Osteocyte (in vitro differentiated cells): ENCODE measurements around the gene WHRN. TPM values are rescaled to one million over a fixed set of nuclear protein-coding genes. Genes with fewer than 3 reads are reported as not detected.

Source experiments
- DNase-seq: peaks from one replicate; pipeline ENCODE4 v3.0.0; 2021; ENCODE audit warnings: mixed read lengths; ENCODE audit not compliant: unreplicated experiment; ENCODE audit errors: extremely low spot score
- H3K27ac Mint-ChIP-seq: one replicate; pipeline ENCODE4 v1.8.0; 2021; ENCODE audit warnings: mild to moderate bottlenecking, mixed read lengths; ENCODE audit not compliant: unreplicated experiment
- H3K27me3 Mint-ChIP-seq: one replicate; pipeline ENCODE4 v1.8.0; 2021; ENCODE audit warnings: mixed read lengths; ENCODE audit not compliant: unreplicated experiment
- H3K36me3 Mint-ChIP-seq: one replicate; pipeline ENCODE4 v1.8.0; 2021; ENCODE audit warnings: mixed read lengths; ENCODE audit not compliant: unreplicated experiment
- H3K4me1 Mint-ChIP-seq: one replicate; pipeline ENCODE4 v1.8.0; 2021; ENCODE audit warnings: mixed read lengths; ENCODE audit not compliant: unreplicated experiment
- H3K4me3 Mint-ChIP-seq: one replicate; pipeline ENCODE4 v1.8.0; 2021; ENCODE audit warnings: mild to moderate bottlenecking, moderate library complexity, mixed read lengths; ENCODE audit not compliant: unreplicated experiment
- H3K9me3 Mint-ChIP-seq: one replicate; pipeline ENCODE4 v1.8.0; 2021; ENCODE audit warnings: mixed read lengths; ENCODE audit not compliant: unreplicated experiment
- total RNA-seq: library from RNA; stranded (reverse); gene quantifications from 2 replicates; pipeline ENCODE4 v1.2.1, GENCODE V29; 2021
- TF ChIP-seq, protein P1 (sequence below): fragments of 200-600 bp; sonication (generic); IDR thresholded peaks from 2 replicates; pipeline ENCODE4 v1.5.0; 2021; ENCODE audit warnings: antibody characterized with exemption, mild to moderate bottlenecking, moderate library complexity

WHRN gene
- total RNA-seq, 1 donor from 2014 or later: 12.0 TPM

DNA sequence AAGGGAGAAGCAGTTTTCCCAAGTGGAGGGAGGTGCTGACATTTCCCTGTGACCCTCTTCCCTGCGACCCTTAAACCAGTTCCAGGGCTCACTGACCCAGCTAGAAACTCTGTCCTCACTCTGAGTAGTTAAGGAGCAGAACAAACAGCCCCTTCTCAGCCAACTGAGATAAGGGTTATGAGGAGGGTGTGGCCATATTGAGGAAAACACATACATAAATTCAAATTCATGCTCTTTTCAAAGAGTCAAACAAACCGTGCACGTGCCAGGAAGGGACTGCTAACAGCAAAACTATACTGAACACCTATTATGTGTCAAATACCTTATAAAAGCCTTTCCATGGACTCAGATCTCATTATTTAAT lies 112.5 kb downstream of the WHRN start:
- no peaks in the 10 kb centered on the region for H3K27me3 Mint-ChIP-seq
- H3K27ac Mint-ChIP-seq: no peak overlapping the region
- H3K4me1 Mint-ChIP-seq: peaks cover 48% of the 10 kb centered on the region
- peaks cover 8% of the 10 kb centered on the region for H3K36me3 Mint-ChIP-seq
- no peak for DNase-seq
- TF ChIP-seq, protein P1, sequence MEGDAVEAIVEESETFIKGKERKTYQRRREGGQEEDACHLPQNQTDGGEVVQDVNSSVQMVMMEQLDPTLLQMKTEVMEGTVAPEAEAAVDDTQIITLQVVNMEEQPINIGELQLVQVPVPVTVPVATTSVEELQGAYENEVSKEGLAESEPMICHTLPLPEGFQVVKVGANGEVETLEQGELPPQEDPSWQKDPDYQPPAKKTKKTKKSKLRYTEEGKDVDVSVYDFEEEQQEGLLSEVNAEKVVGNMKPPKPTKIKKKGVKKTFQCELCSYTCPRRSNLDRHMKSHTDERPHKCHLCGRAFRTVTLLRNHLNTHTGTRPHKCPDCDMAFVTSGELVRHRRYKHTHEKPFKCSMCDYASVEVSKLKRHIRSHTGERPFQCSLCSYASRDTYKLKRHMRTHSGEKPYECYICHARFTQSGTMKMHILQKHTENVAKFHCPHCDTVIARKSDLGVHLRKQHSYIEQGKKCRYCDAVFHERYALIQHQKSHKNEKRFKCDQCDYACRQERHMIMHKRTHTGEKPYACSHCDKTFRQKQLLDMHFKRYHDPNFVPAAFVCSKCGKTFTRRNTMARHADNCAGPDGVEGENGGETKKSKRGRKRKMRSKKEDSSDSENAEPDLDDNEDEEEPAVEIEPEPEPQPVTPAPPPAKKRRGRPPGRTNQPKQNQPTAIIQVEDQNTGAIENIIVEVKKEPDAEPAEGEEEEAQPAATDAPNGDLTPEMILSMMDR: no peak
- H3K4me3 Mint-ChIP-seq: no peak overlapping the region
- no peaks in the 10 kb centered on the region for H3K9me3 Mint-ChIP-seq

DNA sequence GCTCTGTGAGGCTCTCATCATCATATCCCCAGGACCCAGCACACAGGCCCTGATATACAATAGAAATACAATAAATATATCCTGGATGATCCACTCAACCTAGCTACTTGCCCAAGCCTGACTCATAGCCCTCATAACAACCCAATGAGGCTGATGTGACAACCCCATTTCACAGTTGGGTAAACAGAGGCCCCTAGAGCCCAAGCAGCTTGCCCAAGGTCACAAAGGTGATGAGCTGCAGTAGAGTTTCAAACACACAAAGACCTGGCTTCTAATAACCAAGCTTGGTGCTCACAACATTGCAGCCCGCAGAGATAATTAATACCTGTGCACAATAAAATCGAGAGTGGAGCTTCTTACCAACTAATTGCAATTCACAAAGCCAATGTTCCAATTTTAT lies 114.3 kb downstream of the WHRN start:
- Mint-ChIP-seq H3K27me3 (no peaks in the 10 kb centered on the region), H3K36me3 (peaks cover 8% of the 10 kb centered on the region), H3K4me1 (peaks cover 48% of the 10 kb centered on the region), H3K27ac (peak overlapping the region; percentile 19), H3K9me3 (no peaks in the 10 kb centered on the region), H3K4me3 (no peak overlapping the region)
- TF ChIP-seq, protein P1: no peak
- no peak for DNase-seq

DNA sequence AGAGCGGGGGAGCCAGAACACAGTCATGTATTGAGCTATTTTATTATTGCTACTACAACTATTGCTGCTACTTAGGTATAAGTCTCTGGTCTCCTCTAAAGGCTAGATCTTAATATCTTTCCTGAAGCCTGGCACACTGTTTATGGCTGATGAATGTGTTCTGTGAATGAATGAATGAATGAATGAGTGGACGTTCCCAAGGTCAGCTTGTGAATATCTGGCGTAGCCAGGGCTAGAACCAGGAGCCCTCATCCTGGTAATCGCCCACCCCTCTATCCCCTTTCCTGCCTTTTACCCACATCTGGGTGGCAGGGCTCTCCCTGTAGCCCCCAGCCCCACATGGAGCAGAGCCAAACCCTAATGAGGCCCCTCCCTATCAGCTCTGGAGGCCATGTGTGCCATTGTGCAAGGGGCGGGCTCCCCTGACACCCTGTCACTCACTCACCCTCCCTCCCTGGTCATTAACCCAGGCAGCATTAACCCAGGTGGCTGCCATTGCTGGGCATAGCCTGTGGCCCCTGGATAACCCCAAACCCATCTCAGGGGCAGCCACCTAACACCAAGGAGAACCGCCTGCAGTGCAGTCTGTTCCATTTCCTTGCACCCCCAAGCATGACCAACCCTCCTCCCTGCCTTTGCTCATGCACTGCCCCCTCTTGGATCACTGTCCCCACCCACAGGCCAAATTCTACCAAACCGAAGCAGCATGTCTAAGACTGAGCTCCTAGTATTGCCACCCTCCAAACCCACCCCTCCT lies 115.5 kb downstream of the WHRN start:
- no peak for DNase-seq
- H3K4me1 Mint-ChIP-seq: peaks cover 48% of the 10 kb centered on the region
- TF ChIP-seq, protein P1: no peak
- peaks cover 8% of the 10 kb centered on the region for H3K36me3 Mint-ChIP-seq
- H3K4me3 Mint-ChIP-seq: no peak overlapping the region
- H3K27ac Mint-ChIP-seq: no peak overlapping the region
- no peaks in the 10 kb centered on the region for H3K9me3 Mint-ChIP-seq
- H3K27me3 Mint-ChIP-seq: no peaks in the 10 kb centered on the region

DNA sequence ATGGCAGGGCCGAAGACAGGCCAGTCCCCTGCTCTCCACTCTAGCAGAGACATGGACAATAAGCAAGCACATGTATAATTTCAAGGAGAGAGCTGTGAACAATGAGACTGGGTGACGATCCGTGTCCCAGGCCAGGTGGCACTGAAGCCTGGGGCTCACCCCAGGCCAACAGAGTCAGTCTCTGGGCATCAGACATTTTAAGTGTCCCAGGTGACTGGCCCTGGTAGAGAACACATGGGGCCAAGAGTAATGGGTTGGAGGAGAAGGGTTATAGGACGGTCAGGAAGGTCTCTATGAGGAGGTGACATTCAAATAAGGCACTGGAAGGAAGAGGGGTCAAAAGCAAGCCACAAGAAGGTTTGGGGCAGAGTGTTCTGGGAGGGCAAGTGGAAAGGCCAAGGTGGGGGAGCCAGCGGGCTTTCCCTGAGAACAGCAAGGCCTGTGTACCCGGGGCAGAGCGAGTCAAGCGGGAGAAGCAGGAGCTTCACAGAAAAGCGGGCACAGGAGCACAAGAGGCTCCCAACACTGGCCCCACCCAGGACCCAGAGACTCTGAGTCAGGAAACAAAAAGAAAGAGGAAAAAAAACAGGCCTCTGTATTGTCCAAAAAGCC lies 116.4 kb downstream of the WHRN start:
- no peaks in the 10 kb centered on the region for H3K27me3 Mint-ChIP-seq
- DNase-seq: no peak
- peaks cover 58% of the 10 kb centered on the region for H3K4me1 Mint-ChIP-seq
- H3K36me3 Mint-ChIP-seq: peaks cover 8% of the 10 kb centered on the region
- peak overlapping the region; percentile 95 for H3K27ac Mint-ChIP-seq
- TF ChIP-seq, protein P1: no peak
- no peak overlapping the region for H3K4me3 Mint-ChIP-seq
- no peaks in the 10 kb centered on the region for H3K9me3 Mint-ChIP-seq

DNA sequence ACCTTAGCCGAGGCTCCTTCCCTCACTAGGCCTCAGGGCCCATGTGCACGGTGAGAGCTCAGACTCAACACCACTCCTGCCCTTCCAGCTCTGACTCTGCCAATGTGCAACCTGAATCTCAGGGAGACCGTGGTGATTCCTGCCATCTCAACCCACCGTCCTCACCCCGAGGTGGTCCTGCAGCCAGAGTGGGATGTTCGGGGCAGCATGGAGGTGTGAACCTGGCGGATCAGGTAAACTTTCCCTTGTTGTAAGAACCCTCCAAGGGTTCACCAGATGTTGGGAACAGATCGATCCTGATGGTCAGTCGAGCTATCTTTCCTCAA lies 117.0 kb downstream of the WHRN start:
- Mint-ChIP-seq H3K27ac (peak overlapping the region; percentile 95), H3K4me1 (peaks cover 61% of the 10 kb centered on the region), H3K9me3 (no peaks in the 10 kb centered on the region), H3K4me3 (peak overlapping the region; percentile 87), H3K36me3 (peaks cover 8% of the 10 kb centered on the region), H3K27me3 (no peaks in the 10 kb centered on the region)
- DNase-seq: no peak
- TF ChIP-seq, protein P1: no peak
